Measurements from ENCODE around the gene MYO1E.

The MYO1E gene

DNA sequence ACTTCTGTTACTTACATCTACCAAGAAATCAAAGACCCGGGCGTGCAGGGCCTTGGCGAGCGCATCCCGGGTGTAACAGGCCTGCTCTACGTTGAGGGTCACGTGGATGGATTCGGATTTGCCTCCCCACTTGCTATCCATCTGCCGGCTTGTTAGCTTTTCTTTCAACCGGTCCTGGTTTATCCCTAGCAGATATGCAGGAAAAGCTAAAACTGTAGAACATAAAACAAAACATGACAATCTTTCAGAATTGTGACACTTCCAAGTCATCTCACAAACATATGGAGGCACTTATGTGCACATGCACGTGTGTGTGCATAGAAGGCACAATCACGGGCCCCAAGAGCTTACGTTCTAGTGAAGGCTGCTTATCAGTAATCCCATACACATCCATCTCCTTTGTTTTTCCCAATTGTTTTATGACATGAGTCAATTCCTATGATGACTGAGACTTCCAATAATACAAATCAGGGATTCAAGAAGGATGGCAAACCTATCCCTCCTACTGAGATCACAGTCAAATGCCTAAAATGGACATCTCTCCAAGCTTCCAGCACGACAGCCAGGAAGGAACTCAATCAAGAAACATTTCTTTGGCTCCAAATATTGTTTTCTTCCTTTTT lies 154.7 kb downstream of the MYO1E start:
- Histone ChIP-seq H3K4me3 (ENCODE audit: low read depth, low read length) (no peak overlapping the region), H3K27me3 (ENCODE audit: insufficient read depth, low read depth, severe bottlenecking) (no peaks in the 10 kb centered on the region), H3K9me3 (ENCODE audit: severe bottlenecking) (no peaks in the 10 kb centered on the region), H3K36me3 (no peaks in the 10 kb centered on the region), H3K27ac (no peak overlapping the region)
- DNase-seq, result no peak
- TF ChIP-seq, protein P1, sequence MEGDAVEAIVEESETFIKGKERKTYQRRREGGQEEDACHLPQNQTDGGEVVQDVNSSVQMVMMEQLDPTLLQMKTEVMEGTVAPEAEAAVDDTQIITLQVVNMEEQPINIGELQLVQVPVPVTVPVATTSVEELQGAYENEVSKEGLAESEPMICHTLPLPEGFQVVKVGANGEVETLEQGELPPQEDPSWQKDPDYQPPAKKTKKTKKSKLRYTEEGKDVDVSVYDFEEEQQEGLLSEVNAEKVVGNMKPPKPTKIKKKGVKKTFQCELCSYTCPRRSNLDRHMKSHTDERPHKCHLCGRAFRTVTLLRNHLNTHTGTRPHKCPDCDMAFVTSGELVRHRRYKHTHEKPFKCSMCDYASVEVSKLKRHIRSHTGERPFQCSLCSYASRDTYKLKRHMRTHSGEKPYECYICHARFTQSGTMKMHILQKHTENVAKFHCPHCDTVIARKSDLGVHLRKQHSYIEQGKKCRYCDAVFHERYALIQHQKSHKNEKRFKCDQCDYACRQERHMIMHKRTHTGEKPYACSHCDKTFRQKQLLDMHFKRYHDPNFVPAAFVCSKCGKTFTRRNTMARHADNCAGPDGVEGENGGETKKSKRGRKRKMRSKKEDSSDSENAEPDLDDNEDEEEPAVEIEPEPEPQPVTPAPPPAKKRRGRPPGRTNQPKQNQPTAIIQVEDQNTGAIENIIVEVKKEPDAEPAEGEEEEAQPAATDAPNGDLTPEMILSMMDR (IDR thresholded peaks at IDR 0.05; ENCODE audit: low read depth, low read length), result no peak

DNA sequence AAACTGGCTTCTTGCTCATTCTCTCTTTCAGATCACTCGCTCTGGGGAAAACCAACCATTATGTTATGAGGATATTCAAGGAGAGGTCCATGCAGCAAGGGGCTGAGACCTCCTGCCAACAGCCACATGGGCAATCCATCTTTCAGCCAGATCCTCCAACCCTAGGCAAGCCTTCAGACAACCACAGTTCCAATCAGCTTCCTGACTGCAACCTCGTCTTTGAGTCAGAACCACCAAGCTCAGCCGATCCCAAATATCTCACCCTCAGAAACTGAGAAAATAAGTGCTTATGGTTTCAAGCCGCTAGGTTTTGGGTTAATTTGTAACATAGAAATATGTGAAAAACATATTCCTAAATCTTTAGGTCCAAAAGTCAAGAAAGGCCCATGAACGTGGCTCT lies 155.8 kb downstream of the MYO1E start:
- no peak overlapping the region for H3K4me3 ChIP-seq (ENCODE audit: low read depth, low read length)
- DNase-seq, result no peak
- TF ChIP-seq, protein P1 (IDR thresholded peaks at IDR 0.05; ENCODE audit: low read depth, low read length), result no peak
- H3K9me3 ChIP-seq (ENCODE audit: severe bottlenecking), result no peaks in the 10 kb centered on the region
- H3K27ac ChIP-seq, result no peak overlapping the region
- no peaks in the 10 kb centered on the region for H3K36me3 ChIP-seq
- no peaks in the 10 kb centered on the region for H3K27me3 ChIP-seq (ENCODE audit: insufficient read depth, low read depth, severe bottlenecking)

DNA sequence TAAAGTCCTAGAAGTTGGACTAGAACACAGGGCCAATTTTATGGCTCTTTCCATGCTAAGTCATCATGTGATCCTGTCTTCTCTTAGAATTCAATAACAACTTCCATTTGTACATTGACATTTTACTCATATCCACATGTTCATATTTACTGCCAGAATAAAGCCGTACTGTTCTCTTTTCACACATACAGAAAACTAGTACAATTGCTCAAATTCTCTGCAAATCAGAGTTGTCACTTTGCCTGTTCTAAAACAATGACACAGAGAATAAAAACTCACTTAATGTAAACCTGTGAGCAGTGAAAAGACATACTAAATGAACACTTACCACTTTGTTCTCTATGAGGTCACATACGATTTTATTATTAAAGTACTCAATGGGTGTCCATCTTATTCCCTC lies 162.5 kb downstream of the MYO1E start:
- no peak for DNase-seq
- no peaks in the 10 kb centered on the region for H3K9me3 ChIP-seq (ENCODE audit: severe bottlenecking)
- H3K4me3 ChIP-seq (ENCODE audit: low read depth, low read length), result no peak overlapping the region
- no peaks in the 10 kb centered on the region for H3K27me3 ChIP-seq (ENCODE audit: insufficient read depth, low read depth, severe bottlenecking)
- TF ChIP-seq, protein P1 (IDR thresholded peaks at IDR 0.05; ENCODE audit: low read depth, low read length), result no peak
- H3K36me3 ChIP-seq, result no peaks in the 10 kb centered on the region
- no peak overlapping the region for H3K27ac ChIP-seq

DNA sequence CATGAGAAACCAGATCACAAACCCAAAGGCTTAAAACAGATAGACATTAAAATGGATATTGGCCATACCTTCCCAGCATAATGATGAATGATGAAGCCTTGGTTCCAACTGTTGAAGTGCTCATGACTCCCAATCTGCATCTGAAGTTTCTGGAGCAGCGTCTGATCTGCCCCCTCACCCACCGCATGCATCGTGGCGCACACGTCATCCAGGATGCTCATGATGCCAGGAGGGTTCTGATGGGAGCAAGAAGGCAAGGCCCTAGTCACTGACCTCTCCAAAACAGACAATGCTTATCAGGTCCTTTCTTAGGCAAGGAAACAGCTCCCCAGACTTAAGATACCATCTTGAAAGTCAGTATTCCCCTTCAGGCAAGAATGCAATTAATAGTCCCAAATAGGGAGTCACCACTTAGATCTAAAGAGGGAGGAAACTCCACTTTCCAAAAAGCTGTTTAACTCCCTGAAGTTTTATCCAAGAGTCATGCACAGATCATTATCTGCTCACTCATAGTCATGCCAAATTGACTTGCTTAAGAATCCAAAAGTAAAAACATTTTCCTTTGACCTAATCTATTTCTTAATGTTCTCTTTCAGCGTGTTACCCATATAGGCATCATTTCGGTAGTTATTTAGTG lies 163.9 kb downstream of the MYO1E start:
- TF ChIP-seq, protein P1 (IDR thresholded peaks at IDR 0.05; ENCODE audit: low read depth, low read length), result no peak
- no peaks in the 10 kb centered on the region for H3K27me3 ChIP-seq (ENCODE audit: insufficient read depth, low read depth, severe bottlenecking)
- H3K9me3 ChIP-seq (ENCODE audit: severe bottlenecking), result no peaks in the 10 kb centered on the region
- no peak overlapping the region for H3K4me3 ChIP-seq (ENCODE audit: low read depth, low read length)
- no peak overlapping the region for H3K27ac ChIP-seq
- DNase-seq, result no peak
- no peaks in the 10 kb centered on the region for H3K36me3 ChIP-seq

DNA sequence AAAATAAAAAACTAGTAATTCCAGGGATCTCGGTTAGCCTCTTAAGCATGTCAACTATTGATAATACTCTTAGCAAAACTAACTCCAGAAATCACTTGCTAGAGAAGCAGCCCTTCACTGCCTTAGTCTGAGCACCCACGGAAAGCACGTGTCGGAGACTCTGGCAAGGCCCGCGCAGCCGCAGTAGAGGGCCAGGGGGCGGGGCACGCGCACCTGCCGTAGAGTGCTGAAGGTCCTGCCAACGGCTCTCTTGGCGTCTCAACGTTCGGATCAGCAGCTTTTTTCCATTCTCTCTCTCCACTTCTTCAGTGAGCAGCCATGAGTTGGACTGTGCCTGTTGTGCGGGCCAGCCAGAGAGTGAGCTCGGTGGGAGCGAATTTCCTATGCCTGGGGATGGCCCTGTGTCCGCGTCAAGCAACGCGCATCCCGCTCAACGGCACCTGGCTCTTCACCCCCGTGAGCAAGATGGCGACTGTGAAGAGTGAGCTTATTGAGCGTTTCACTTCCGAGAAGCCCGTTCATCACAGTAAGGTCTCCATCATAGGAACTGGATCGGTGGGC lies 166.0 kb downstream of the MYO1E start, which contains the start of gene LDHAL6B:
Gene LDHAL6B (plus strand): TSS at position 221 of the 561 bp plus-strand sequence. CDS start 98 bp downstream, at position 319.
- no peaks in the 10 kb centered on the region for H3K36me3 ChIP-seq
- H3K27me3 ChIP-seq (ENCODE audit: insufficient read depth, low read depth, severe bottlenecking), result no peaks in the 10 kb centered on the region
- no peak within 1 kb of the TSS for H3K27ac ChIP-seq
- no peaks in the 10 kb centered on the region for H3K9me3 ChIP-seq (ENCODE audit: severe bottlenecking)
- no peak for DNase-seq
- H3K4me3 ChIP-seq (ENCODE audit: low read depth, low read length), result no peak within 1 kb of the TSS
- TF ChIP-seq, protein P1 (IDR thresholded peaks at IDR 0.05; ENCODE audit: low read depth, low read length), result no peak
